Stimulated activated CD4-positive, alpha-beta T cell treated with anti-CD3 and anti-CD28 coated beads, Interleukin-2, amount 100 ng/mL, for 48 hours (primary cell): ENCODE data around the gene STPG3.
"Not testable (repeated sequence)": the region's sequence is repeated elsewhere in the genome, so short reads cannot be mapped to it uniquely, and the experiment has no call there.

ENCODE experiments used
- DNase-seq, 2 donors: peaks; one replicate each; pipeline ENCODE4 v3.0.0-alpha.2; 2020

The STPG3 gene

DNA sequence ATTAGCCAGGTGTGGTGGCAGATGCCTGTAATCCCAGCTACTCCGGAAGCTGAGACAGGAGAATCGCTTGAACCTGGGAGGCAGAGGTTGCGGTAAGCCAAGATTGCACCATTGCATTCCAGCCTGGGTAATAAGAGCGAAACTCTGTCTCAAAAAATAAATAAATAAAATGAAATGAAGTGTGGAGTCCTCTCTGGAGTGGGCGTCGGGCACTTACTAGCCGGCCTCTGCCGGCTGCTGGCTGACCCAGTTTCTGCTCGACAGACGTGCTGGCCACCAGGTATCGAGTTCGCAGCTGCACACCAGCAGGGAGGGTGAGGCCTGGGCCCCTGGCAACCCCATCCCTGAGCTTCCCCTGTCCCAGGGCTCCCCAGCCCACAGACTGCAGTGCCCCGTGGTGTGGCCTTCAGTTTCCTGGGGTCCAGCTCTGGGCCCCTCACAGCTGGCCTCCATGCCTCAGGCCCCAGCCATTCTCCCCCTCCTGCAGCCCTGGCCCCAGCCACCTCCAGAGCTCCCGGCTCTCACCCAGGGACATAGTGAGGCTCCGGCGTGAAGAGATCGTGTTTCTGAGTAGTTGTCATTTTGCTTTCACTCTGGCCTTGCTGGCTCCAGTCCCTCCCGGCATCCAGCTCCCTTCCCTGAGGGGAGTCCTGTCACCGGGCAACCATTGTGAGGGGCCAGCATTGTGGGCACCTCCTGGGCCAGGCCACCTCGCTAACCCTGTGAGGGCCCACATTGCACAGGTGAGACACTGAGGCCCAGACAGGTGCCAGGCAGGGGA is 3.8 kb upstream of the STPG3 start:
- no peak for DNase-seq

DNA sequence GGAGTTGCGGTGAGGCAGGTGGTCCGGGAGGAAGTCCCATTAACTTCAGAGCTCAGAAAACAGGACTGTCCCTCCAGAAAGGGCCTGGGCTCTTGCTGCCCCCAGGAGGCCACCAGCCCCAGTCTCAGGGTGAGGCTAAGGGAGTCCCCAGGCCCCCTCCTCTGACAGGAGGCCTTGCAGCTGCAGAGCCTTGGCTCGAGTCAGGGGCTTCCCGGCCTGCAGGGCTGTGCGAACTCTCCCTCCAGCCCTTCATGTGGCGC is 3.2 kb upstream of the STPG3 start:
- no peak for DNase-seq

GRCh38 chr9:137250329-137251193 is 525 bp upstream of the STPG3 start:
- no peak for DNase-seq

- no peak for DNase-seq
Observed at GRCh38 chr9:137251490-137252268, 593 bp downstream of the STPG3 start.

DNA sequence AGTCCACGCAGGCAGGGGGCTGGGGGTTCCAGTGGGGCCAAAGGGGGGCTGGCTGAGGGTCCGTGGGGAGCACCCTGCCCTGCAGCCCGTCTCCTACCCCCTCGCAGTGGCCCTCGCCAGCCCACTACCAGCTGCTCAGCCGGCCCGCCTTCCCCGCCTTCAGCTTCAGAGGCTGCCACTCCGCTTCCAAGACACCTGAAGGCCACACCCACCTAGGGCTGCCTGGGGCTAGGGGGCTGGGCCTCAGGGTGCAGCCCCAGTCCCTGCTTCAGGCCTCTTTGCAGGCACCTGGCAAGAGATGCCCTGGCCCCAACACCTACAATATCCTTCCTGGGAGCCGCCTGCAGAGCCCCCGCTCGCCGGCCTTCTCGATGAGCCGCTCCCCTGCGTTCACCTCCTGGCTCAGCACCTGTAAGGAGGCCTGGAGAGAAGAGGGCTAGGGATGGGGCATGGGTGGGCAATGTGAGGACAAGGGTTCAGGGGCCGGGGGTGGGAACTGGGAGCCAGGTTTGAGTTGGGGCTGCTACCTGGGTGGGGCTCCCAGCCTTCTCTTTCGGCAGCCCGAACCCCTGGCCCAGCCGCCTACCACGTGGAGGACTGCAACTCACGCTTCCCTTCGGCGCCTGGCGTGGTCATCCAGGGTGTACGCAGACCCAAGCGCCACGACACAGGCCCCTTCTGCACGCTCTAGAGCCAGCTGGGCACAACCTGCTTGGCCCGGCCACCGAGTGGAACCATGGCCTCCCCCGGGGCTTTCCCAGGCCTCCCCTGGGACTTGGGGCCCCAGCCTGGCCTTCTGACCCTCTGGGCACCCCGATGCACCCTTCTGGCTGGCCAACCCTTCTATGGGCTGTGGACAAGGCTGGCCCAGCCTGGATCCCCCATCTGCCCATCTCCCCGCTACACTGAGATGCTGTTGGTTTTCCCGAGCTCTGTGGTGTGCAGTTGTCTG is 1.7 kb downstream of the STPG3 start:
- no peak for DNase-seq

DNA sequence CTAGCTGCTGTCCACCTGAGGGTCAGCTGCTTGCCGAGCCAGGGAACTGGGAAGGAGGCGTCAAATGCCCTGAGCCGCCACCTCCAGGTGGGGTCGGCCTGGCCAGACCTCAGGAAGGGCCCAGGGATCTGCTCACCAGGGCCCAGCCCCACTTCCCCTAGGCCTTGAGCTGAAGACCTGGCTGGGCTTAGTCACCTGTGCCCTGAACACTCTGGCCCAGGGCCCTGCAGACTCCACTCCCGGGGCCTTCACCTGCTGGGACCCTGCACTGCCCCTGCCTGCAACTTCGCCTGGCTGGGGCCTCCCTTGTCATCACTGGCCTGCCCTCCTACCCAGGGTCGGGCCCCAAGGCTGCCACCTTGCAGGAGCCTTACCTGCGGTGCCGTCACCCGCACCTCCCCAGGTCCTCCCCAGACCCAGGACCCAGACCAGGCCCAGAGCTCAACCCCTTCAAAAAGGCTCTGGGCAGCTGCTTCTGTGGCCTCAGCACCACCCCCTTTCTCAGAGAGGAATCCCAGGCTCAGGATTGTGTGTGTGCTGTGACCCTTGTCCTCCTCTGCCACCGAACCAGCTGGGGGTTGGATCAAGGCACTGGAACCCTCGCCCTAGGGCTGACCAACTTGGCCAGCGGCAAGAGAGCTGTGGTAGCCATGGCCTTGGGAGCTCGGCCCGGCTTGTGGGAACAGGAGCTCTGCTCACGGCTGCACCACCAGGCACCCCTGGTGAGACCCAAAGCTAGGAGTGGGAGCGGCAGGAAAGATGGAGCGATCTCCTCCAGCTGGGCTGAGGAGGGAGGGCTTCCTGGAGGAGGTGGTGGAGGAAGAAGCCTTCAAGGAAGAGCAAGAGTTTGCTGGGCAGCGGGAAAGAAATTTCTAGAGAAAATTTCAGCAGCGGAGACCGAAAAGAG is 2.9 kb downstream of the STPG3 start:
- no peak for DNase-seq

- peak; percentile 97 to 99 for DNase-seq
Observed at GRCh38 chr9:137254624-137255447, 3.8 kb downstream of the STPG3 start, which contains the start of gene NELFB. TSS of gene NELFB (plus strand) at chr9:137255327.

DNA sequence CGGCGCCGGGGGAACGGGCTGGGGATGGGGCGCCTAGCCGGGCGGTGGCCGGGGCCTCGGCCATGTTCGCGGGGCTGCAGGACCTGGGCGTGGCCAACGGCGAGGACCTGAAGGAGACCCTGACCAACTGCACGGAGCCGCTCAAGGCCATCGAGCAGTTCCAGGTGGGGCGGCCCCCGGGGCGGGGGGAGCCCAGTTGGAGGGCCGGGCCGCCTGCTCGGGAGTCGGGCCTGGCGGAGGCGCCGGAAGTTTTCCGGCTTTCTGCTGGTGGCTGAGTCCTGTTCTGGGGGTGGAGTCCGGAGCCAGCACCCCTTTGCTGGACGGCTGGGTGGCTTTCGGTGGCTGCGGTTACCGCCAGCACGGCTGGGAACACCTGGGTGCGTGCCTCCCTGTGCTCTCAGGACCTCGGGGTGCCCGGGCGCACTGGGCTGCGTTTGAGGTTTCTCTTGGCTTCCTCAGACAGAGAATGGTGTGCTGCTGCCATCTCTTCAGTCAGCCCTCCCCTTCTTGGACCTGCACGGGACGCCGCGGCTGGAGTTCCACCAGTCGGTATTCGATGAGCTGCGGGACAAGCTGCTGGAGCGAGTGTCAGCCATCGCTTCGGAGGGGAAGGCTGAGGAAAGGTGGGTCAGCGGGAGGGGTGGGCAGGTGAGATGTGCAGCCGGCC is 4.5 kb downstream of the STPG3 start:
- no peak for DNase-seq

- no peak for DNase-seq
Observed at GRCh38 chr9:137256362-137256761, 5.3 kb downstream of the STPG3 start.

GRCh38 chr9:137256856-137257255 is 5.8 kb downstream of the STPG3 start:
- no peak for DNase-seq

DNA sequence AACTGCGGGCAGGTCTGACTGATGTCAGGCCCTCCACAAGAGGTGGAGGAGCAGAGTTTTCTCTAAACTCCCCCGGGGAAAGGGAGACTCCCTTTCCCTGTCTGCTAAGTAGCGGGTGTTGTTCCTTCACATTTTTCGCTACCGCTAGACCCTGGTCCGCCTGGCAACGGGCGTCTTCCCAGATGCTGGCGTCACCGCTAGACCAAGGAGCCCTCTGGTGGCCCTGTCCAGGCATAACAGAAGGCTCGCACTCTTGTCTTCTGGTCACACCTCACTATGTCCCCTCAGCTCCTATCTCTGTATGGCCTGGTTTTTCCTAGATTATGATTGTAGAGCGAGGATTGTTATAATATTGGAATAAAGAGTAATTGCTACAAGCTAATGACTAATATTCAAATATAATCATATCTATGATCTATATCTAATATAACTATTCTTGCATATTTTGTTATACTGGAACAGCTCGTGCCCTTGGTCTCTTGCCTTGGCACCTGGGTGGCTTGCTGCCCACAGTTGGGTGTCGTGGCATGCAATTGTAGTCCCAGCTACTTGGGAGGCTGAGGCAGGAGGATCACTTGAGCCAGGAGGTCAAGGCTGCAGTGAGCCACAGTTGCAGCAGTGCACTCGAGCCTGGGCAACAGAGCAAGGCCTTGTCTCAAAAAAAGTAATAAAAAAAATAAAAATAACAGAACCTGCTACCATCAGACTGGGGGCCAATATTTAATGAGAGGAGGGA is 11.3 kb downstream of the STPG3 start:
- DNase-seq: not testable (repeated sequence)

GRCh38 chr9:137262909-137263285 is 11.8 kb downstream of the STPG3 start:
- no peak for DNase-seq

- no peak for DNase-seq
Observed at GRCh38 chr9:137263506-137263905, 12.4 kb downstream of the STPG3 start.

DNA sequence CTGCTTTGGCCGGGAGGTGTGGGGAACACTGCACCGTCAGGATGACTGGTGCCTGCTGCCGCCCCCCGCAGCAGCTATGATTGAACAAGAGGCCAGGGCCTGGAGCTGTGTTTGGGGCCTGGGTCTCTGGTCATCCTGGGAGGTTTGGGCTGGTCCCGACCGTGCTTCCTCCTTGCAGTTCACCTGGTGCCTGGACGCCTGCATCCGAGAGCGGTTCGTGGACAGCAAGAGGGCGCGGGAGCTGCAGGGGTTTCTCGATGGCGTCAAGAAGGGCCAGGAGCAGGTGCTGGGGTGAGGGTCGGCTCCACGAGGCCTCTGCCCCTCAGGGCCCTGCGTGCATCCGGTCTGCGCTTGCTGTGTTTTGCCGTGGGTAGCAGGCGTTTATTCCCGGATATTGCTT is 13.0 kb downstream of the STPG3 start:
- DNase-seq: no peak

GRCh38 chr9:137265496-137266161 is 14.5 kb downstream of the STPG3 start:
- no peak for DNase-seq

DNA sequence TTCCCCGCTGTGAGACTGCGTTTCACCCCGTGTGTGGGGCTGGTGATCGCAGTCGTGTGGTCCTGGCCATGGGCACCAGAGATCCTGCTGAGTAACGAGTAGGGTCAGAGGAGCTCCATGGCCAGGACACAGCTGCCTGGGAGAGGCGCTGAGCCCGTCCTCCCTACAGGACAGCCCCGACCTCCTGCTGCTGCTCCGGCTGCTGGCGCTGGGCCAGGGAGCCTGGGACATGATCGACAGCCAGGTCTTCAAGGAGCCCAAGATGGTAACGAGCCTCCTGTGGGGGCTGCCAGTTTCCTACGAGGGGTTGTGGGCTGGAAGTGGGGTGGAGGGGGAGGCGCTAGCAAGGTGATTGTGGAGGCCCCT is 15.1 kb downstream of the STPG3 start:
- no peak for DNase-seq

GRCh38 chr9:137266585-137267453 is 15.7 kb downstream of the STPG3 start:
- DNase-seq: no peak
